OCI-LY1 (cell line): ENCODE measurements around the gene OPHN1.

Source experiments
- H2AFZ ChIP-seq: fragments of 200-600 bp; sonication (generic), shearing (Covaris generic); 2 replicates; pipeline ENCODE4 v1.6.0; 2014; ENCODE audit warnings: antibody characterized with exemption, mild to moderate bottlenecking, low read length
- H3F3A ChIP-seq: fragments of 200-600 bp; sonication (generic), shearing (Covaris generic); 2 replicates; pipeline ENCODE4 v1.6.0; 2014; ENCODE audit warnings: mild to moderate bottlenecking, antibody characterized with exemption, low read length, moderate library complexity; ENCODE audit not compliant: insufficient read depth
- H3K27ac ChIP-seq: fragments of 200-600 bp; sonication (generic); 2 replicates; pipeline ENCODE4 v1.5.1; 2014; ENCODE audit warnings: low read length, mixed run types, mild to moderate bottlenecking, low read depth; ENCODE audit not compliant: poor library complexity, severe bottlenecking
- H3K27me3 ChIP-seq: fragments of 200-600 bp; sonication (generic); 2 replicates; pipeline ENCODE4 v1.6.0; 2014; ENCODE audit warnings: antibody characterized with exemption, mild to moderate bottlenecking, low read length, moderate library complexity; ENCODE audit not compliant: insufficient read depth
- H3K36me3 ChIP-seq: fragments of 200-600 bp; sonication (generic); 2 replicates; pipeline ENCODE4 v1.6.1; 2014; ENCODE audit warnings: mild to moderate bottlenecking, antibody characterized with exemption, low read length, moderate library complexity, mixed read lengths; ENCODE audit not compliant: insufficient read depth
- H3K4me1 ChIP-seq: fragments of 200-600 bp; sonication (generic); 2 replicates; pipeline ENCODE4 v1.5.1; 2014; ENCODE audit warnings: mild to moderate bottlenecking, low read length, moderate library complexity; ENCODE audit not compliant: insufficient read depth, severe bottlenecking
- H3K4me2 ChIP-seq: fragments of 200-600 bp; sonication (generic), shearing (Covaris generic); 2 replicates; pipeline ENCODE4 v1.6.1; 2014; ENCODE audit warnings: low read length
- H3K4me3 ChIP-seq: fragments of 200-600 bp; sonication (generic); 2 replicates; pipeline ENCODE4 v1.5.1; 2014; ENCODE audit warnings: low read length, low read depth, mild to moderate bottlenecking, mixed read lengths; ENCODE audit not compliant: poor library complexity, severe bottlenecking
- H3K79me2 ChIP-seq: fragments of 200-600 bp; shearing (Covaris generic); 2 replicates; pipeline ENCODE4 v1.6.1; 2016; ENCODE audit warnings: mixed run types, low read length, mixed read lengths; ENCODE audit not compliant: insufficient read depth
- H3K9ac ChIP-seq: fragments of 200-600 bp; sonication (generic), shearing (Covaris generic); 2 replicates; pipeline ENCODE4 v1.6.1; 2014; ENCODE audit warnings: mild to moderate bottlenecking, low read length, mixed read lengths
- H3K9me2 ChIP-seq: fragments of 200-600 bp; sonication (generic), shearing (Covaris generic); 2 replicates; pipeline ENCODE4 v1.6.1; 2014; ENCODE audit warnings: low read depth, mild to moderate bottlenecking, low read length, mixed read lengths
- H3K9me3 ChIP-seq: fragments of 200-600 bp; shearing (Covaris generic); 2 replicates; pipeline ENCODE4 v1.6.1; 2014; ENCODE audit warnings: low read length, mixed read lengths
- H4K20me1 ChIP-seq: fragments of 200-600 bp; sonication (generic), shearing (Covaris generic); 2 replicates; pipeline ENCODE4 v1.6.0; 2016; ENCODE audit warnings: mild to moderate bottlenecking, low read length; ENCODE audit not compliant: insufficient read depth
- EZH2 ChIP-seq: fragments of 200-600 bp; sonication (generic), shearing (Covaris generic); IDR thresholded peaks from 2 replicates; pipeline ENCODE4 v1.8.0; 2017; ENCODE audit warnings: borderline replicate concordance, mixed run types, mild to moderate bottlenecking, antibody characterized with exemption, low read length, moderate library complexity, mixed read lengths
- TF ChIP-seq, protein P1 (sequence below): fragments of 200-600 bp; sonication (generic), shearing (Covaris generic); IDR thresholded peaks from 2 replicates; pipeline ENCODE4 v1.5.1; 2017; ENCODE audit warnings: mild to moderate bottlenecking, antibody characterized with exemption, low read length, moderate library complexity, mixed read lengths

The OPHN1 gene

DNA sequence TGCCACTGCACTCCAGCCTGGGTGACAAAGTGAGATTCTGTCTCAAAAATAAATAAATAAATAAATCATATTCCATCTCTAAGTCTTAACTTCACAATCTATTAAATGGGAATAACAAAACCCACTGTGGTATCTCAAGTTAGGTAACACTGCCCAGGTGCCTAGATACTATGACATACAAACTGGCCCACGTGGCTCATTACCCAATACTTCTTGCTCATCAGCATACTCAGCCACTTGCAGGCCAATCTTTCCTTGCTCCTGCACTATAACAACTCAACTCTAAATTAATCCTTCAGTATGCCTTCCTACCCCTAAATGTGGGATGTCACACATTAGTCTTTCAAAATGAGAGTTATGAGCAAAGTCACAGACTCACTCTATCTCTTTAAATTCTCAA lies 230.1 kb downstream of the OPHN1 start:
- Histone ChIP-seq H3K4me3 (no peak overlapping the region), H3K27me3 (no peaks in the 10 kb centered on the region), H3K9me2 (no peaks in the 10 kb centered on the region), H3K4me2 (no peak overlapping the region), H3F3A (no peaks in the 10 kb centered on the region), H3K27ac (no peak overlapping the region), H3K36me3 (no peaks in the 10 kb centered on the region), H3K4me1 (no peaks in the 10 kb centered on the region), H3K79me2 (no peaks in the 10 kb centered on the region), H4K20me1 (no peaks in the 10 kb centered on the region), H2AFZ (no peak overlapping the region), H3K9me3 (no peaks in the 10 kb centered on the region), H3K9ac (no peak overlapping the region)
- TF ChIP-seq EZH2: no peak
- TF ChIP-seq, protein P1, sequence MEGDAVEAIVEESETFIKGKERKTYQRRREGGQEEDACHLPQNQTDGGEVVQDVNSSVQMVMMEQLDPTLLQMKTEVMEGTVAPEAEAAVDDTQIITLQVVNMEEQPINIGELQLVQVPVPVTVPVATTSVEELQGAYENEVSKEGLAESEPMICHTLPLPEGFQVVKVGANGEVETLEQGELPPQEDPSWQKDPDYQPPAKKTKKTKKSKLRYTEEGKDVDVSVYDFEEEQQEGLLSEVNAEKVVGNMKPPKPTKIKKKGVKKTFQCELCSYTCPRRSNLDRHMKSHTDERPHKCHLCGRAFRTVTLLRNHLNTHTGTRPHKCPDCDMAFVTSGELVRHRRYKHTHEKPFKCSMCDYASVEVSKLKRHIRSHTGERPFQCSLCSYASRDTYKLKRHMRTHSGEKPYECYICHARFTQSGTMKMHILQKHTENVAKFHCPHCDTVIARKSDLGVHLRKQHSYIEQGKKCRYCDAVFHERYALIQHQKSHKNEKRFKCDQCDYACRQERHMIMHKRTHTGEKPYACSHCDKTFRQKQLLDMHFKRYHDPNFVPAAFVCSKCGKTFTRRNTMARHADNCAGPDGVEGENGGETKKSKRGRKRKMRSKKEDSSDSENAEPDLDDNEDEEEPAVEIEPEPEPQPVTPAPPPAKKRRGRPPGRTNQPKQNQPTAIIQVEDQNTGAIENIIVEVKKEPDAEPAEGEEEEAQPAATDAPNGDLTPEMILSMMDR: no peak

DNA sequence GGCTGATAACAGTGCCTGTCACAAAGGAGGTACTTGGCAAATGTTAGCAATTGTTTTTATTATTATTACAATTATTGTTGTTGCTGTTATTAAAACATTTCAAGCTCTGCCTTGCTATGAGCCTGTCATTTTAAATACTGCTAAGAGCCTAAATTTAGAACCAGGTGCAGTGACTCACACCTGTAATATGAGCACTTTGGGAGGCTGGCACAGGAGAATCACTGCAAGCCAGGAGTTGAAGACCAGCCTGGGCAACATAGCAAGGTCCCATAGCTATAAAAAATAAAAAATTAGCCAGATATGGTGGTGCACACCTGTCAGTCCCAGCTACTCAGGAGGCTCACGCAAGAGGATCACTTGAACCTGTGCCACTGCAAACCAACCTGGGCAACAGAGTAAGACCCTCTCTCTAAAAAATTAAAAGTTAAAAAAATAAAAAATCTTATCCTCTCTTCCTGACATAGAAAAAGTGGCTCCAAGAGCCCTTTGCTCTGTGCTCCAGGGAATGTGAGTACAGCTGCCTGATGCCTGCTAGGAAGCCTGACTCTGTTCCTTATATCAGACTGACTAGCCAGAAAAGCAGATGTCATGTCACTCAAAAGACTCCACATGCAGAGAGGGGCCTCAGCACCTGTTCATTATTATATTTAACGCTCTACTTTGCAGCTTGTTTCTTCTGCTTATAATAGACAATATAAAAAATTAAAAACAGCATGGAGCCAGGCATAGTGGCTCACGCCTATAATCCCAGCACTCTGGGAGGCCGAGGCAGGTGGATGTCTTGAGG lies 234.0 kb downstream of the OPHN1 start:
- TF ChIP-seq EZH2: no peak
- TF ChIP-seq, protein P1: no peak
- Histone ChIP-seq H3K4me2 (no peak overlapping the region), H3K79me2 (no peaks in the 10 kb centered on the region), H4K20me1 (no peaks in the 10 kb centered on the region), H3F3A (no peaks in the 10 kb centered on the region), H3K4me3 (no peak overlapping the region), H3K27me3 (no peaks in the 10 kb centered on the region), H3K9ac (no peak overlapping the region), H3K9me3 (no peaks in the 10 kb centered on the region), H2AFZ (no peak overlapping the region), H3K4me1 (no peaks in the 10 kb centered on the region), H3K36me3 (no peaks in the 10 kb centered on the region), H3K27ac (no peak overlapping the region), H3K9me2 (no peaks in the 10 kb centered on the region)

DNA sequence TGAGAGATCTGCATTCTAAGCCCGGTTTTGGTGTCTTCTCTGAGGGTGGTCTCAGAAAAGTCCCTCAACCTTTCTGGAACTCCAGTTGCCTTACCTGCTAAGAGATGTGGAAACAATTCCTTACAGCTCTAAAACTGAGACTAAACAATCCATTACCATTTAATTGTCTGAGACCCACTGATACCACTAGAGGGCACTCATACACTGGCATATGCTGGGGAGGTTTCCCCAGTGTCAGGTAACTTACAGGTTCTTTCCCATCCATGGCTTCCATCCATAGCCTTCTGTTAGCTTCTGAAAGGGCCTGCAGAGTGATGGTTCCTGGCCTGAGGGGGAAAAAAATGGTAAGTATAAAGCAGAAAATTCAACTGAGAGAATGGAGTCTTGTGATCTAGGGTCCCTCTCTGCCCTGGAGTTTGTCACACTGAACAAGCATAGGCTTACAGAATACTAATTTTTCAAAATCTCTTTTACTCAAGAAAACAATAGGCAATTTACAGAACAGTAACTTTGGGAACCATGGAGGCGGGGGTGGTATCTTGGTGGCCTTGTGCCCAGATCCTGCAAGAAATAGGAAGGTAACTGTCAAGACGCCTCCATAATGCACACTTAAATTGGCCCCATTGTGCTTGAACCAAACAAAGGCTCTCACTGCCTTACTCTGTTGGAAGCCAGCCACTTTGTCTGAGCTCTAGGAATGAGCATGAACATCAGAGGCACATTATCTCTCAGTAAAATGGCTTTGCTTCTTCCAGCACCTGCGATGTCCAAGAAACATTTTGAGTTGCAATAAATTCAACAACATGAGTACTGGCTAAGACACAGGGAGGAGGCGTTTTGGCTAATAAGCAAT lies 236.1 kb downstream of the OPHN1 start:
- Histone ChIP-seq H3K9ac (no peak overlapping the region), H3K4me1 (no peaks in the 10 kb centered on the region), H3F3A (no peaks in the 10 kb centered on the region), H3K36me3 (no peaks in the 10 kb centered on the region), H3K27me3 (no peaks in the 10 kb centered on the region), H3K27ac (no peak overlapping the region), H3K4me3 (no peak overlapping the region), H4K20me1 (no peaks in the 10 kb centered on the region), H3K4me2 (no peak overlapping the region), H3K9me3 (no peaks in the 10 kb centered on the region), H3K9me2 (no peaks in the 10 kb centered on the region), H3K79me2 (no peaks in the 10 kb centered on the region), H2AFZ (no peak overlapping the region)
- TF ChIP-seq, protein P1: peak; percentile 66
- TF ChIP-seq EZH2: no peak
